ENCODE data around the gene POLE. TPM values are rescaled to one million over a fixed set of nuclear protein-coding genes. Genes with fewer than 3 reads are reported as not detected.

The POLE gene
- total RNA-seq, 1 donor = 108 TPM

- DNase-seq (ENCODE audit: low read depth in 2 of 3, low spot score in 2 of 3) = peak in 2 of 3 donors; percentile 89 to 97
These were observed 28.8 kb downstream of the POLE start for GRCh38 chr12:132658149-132658894.

GRCh38 chr12:132657004-132657727, 30.0 kb downstream of the POLE start:
- no peak for DNase-seq (ENCODE audit: low read depth in 2 of 3, low spot score in 2 of 3)

GRCh38 chr12:132653567-132654290, 33.4 kb downstream of the POLE start:
- DNase-seq (ENCODE audit: low read depth in 2 of 3, low spot score in 2 of 3) = no peak

DNA sequence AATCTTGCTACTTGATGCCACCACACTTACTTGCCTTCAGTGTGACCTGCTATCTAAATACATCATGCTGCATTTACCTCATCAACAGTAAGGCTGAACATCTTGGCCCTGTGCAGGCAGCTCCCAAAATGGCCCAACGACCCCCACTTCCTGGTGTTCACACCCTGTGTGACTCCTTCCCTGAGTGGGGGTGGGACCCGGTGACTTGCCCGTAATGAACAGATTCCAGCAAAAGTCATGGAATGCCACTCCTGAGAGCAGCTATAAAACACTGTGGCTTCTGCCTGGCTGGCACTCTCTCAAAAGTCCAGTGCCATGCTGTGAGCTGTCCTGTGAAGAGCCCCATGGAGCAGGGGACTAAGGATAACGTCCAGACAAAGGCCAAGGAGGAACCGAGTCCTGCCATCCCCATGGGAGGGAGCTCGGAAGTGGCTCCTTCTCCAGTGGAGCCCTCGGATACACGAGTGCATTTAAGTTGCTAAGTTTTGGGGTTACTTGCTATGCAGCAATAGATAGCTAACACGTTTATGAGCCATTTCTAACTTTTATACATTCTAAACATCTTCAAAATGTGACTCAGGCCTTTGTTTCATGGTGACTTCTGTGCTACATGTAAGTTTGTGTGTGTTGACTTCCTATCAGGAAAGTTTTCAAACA, 35.6 kb downstream of the POLE start:
- no peak for DNase-seq (ENCODE audit: low read depth in 2 of 3, low spot score in 2 of 3)

- DNase-seq (ENCODE audit: low read depth in 2 of 3, low spot score in 2 of 3) = no peak
These were observed 37.8 kb downstream of the POLE start for GRCh38 chr12:132649226-132649945.

- no peak for DNase-seq (ENCODE audit: low read depth in 2 of 3, low spot score in 2 of 3)
These were observed 38.4 kb downstream of the POLE start for GRCh38 chr12:132648616-132649225.

GRCh38 chr12:132647858-132648257, 39.3 kb downstream of the POLE start:
- DNase-seq (ENCODE audit: low read depth in 2 of 3, low spot score in 2 of 3) = no peak

DNA sequence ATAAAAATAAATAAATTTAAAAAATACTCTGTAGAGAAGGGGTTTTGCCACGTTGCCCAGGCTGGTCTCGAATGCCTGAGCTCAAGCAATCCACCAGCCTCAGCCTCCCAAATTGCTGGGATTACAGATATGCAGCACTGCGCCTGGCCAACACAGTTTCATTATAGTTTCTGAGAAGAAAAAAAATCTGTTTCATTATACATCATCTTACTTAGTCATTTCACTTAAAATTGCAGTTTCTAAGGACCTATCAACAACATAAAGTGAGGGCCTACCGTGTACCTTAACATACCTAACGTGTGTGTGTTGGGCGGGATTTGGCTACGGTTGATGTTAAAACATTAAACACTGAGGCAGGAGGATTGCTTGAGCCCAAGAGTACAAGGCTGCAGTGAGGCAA, 40.3 kb downstream of the POLE start:
- DNase-seq (ENCODE audit: low read depth in 2 of 3, low spot score in 2 of 3) = no peak

GRCh38 chr12:132642846-132643835, 44.0 kb downstream of the POLE start:
- DNase-seq (ENCODE audit: low read depth in 2 of 3, low spot score in 2 of 3) = no peak

GRCh38 chr12:132641811-132642650, 45.1 kb downstream of the POLE start:
- DNase-seq (ENCODE audit: low read depth in 2 of 3, low spot score in 2 of 3) = no peak

GRCh38 chr12:132640936-132641335, 46.2 kb downstream of the POLE start:
- no peak for DNase-seq (ENCODE audit: low read depth in 2 of 3, low spot score in 2 of 3)

GRCh38 chr12:132639956-132640520, 47.1 kb downstream of the POLE start:
- no peak for DNase-seq (ENCODE audit: low read depth in 2 of 3, low spot score in 2 of 3)

- peak in 1 of 3 donors; percentile 39 for DNase-seq (ENCODE audit: low read depth in 2 of 3, low spot score in 2 of 3)
These were observed 48.4 kb downstream of the POLE start for GRCh38 chr12:132638541-132639408.

GRCh38 chr12:132637811-132638210, 49.3 kb downstream of the POLE start:
- DNase-seq (ENCODE audit: low read depth in 2 of 3, low spot score in 2 of 3) = no peak

- DNase-seq (ENCODE audit: low read depth in 2 of 3, low spot score in 2 of 3) = no peak
These were observed 51.8 kb downstream of the POLE start for GRCh38 chr12:132635076-132635955.
